Measurements from ENCODE around the gene LRRC4B.
A peak's percentile ranks its signal among the peaks of the same experiment; 100 is the strongest.
"Not testable (repeated sequence)": the region's sequence is repeated elsewhere in the genome, so short reads cannot be mapped to it uniquely, and the experiment has no call there.

- TF ChIP-seq CTCF (IDR thresholded peaks at IDR 0.05): peak in 2 of 6 experiments; percentile 5 to 47
- TF ChIP-seq POLR2A, POLR2AphosphoS5 (IDR thresholded peaks at IDR 0.05): not testable (repeated sequence)
These were observed 38.0 kb upstream of the LRRC4B start for GRCh38 chr19:50606059-50606836.

All from upper lobe of left lung (tissue), 4 donors.